A549 (cell line): ENCODE measurements around the gene ANKS1B. TPM values are rescaled to one million over a fixed set of nuclear protein-coding genes. Genes with fewer than 3 reads are reported as not detected.

Experiments used
- ATAC-seq, 2 experiments: fragments of 200-7000 bp in 1 of 2; fragments of >200 bp in 1 of 2; cut with Nextera tagmentation in 1 of 2; cut with Tn5 transposase in 1 of 2; 3 replicates each; pipeline versions ENCODE4 v1.8.0 to v1.9.1; 2018 to 2020; ENCODE audit warnings: mild to moderate bottlenecking in 1 of 2, moderate library complexity in 1 of 2
- CTCF ChIA-PET: fragments of 300-600 bp; sonication (Branson Sonifier 250); formaldehyde crosslinking; extraction: SDS; loops from one replicate; lab custom pipeline; 2021; ENCODE audit warnings: antibody characterized with exemption, inconsistent platforms; lab: Yijun Ruan, JAX
- POLR2A ChIA-PET: fragments of 350-600 bp; formaldehyde crosslinking; extraction: SDS; loops from one replicate; lab custom pipeline; 2021; ENCODE audit warnings: antibody characterized with exemption, inconsistent platforms; lab: Yijun Ruan, JAX
- DNase-seq, 2 experiments: peaks; one replicate each; pipeline versions ENCODE4 v3.0.0 to v3.0.0-alpha.2; 2011 to 2016; ENCODE audit warnings: low read depth in 1 of 2, low spot score in 1 of 2
- FAIRE-seq: peaks from 2 replicates; lab custom pipeline; 2011; peaks lifted over from hg19 to GRCh38; lab: Jason Lieb, UNC
- H3K27ac ChIP-seq, 2 experiments: fragments of >200 bp; sonication (Bioruptor Twin); formaldehyde crosslinking; 3 replicates each; pipeline ENCODE4 v1.5.1; 2016 to 2017
- H3K4me1 ChIP-seq: fragments of >200 bp; sonication (Bioruptor Twin); formaldehyde crosslinking; 3 replicates; pipeline ENCODE4 v1.6.1; 2016
- H3K4me2 ChIP-seq: fragments of >200 bp; sonication (Bioruptor Twin); formaldehyde crosslinking; 3 replicates; pipeline ENCODE4 v1.6.1; 2016
- H3K4me3 ChIP-seq: fragments of >200 bp; sonication (Bioruptor Twin); formaldehyde crosslinking; 3 replicates; pipeline ENCODE4 v1.5.1; 2016
- H3K9me3 ChIP-seq: fragments of >200 bp; sonication (Bioruptor Twin); formaldehyde crosslinking; 3 replicates; pipeline ENCODE4 v1.6.1; 2016
- CBX8 ChIP-seq: fragments of 200-600 bp; sonication (generic); IDR thresholded peaks from 2 replicates; pipeline ENCODE4 v1.6.1; 2016
- CEBPB ChIP-seq, 2 experiments: fragments of >200 bp in 1 of 2; sonication (Bioruptor Twin) in 1 of 2; formaldehyde crosslinking in 1 of 2; IDR thresholded peaks; 2 replicates each; pipeline ENCODE4 v1.6.1; 2012 to 2016
- CHD2 ChIP-seq: fragments of 150-350 bp; IDR thresholded peaks from 2 replicates; pipeline ENCODE4 v1.6.1; 2014; ENCODE audit warnings: low read length; ENCODE audit not compliant: partially characterized antibody
- EHF ChIP-seq: fragments of 250-450 bp; sonication (Bioruptor Pico); IDR thresholded peaks from 2 replicates; pipeline ENCODE4 v1.5.0; 2020; ENCODE audit warnings: mild to moderate bottlenecking
- FOSL2 ChIP-seq, 2 experiments: fragments of 450-650 bp in 1 of 2; fragments of >200 bp in 1 of 2; sonication (Bioruptor Twin) in 1 of 2; formaldehyde crosslinking; IDR thresholded peaks; 2 replicates each; pipeline versions ENCODE4 v1.5.0 to v1.6.1; 2016 to 2020; ENCODE audit warnings: mild to moderate bottlenecking in 1 of 2, moderate library complexity in 1 of 2
- GATA3 ChIP-seq: IDR thresholded peaks from 2 replicates; pipeline ENCODE4 v1.6.1; 2012; ENCODE audit warnings: borderline replicate concordance
- HDAC2 ChIP-seq: fragments of 200-600 bp; sonication (generic); IDR thresholded peaks from 2 replicates; pipeline ENCODE4 v1.6.1; 2016
- HEYL ChIP-seq: fragments of 250-450 bp; sonication (Bioruptor Pico); IDR thresholded peaks from 2 replicates; pipeline ENCODE4 v1.8.0; 2021; ENCODE audit warnings: mild to moderate bottlenecking, moderate library complexity
- HOXB13 ChIP-seq: fragments of 250-450 bp; sonication (Bioruptor Pico); IDR thresholded peaks from 2 replicates; pipeline ENCODE4 v1.5.0; 2020; ENCODE audit warnings: low read depth, mild to moderate bottlenecking, moderate library complexity
- HOXB5 ChIP-seq: fragments of 250-450 bp; sonication (Bioruptor Pico); IDR thresholded peaks from 2 replicates; pipeline ENCODE4 v1.5.0; 2020; ENCODE audit warnings: mild to moderate bottlenecking, moderate library complexity
- KDM5A ChIP-seq: fragments of 200-600 bp; sonication (generic); IDR thresholded peaks from 2 replicates; pipeline ENCODE4 v1.6.1; 2016; ENCODE audit warnings: antibody characterized with exemption, mild to moderate bottlenecking
- MAFK ChIP-seq: fragments of 450-650 bp; IDR thresholded peaks from 2 replicates; pipeline ENCODE4 v1.6.1; 2014; ENCODE audit not compliant: partially characterized antibody
- NFE2L2 ChIP-seq: fragments of 150-350 bp; conservative IDR thresholded peaks from 2 replicates; pipeline ENCODE4 v1.6.1; 2014; ENCODE audit warnings: low read length
- PHF8 ChIP-seq: fragments of 200-600 bp; sonication (generic); IDR thresholded peaks from 2 replicates; pipeline ENCODE4 v1.6.1; 2016; ENCODE audit warnings: low read depth, mild to moderate bottlenecking, antibody characterized with exemption, moderate library complexity, borderline replicate concordance
- POLR2A ChIP-seq: IDR thresholded peaks from 2 replicates; pipeline ENCODE4 v1.6.1; 2012; ENCODE audit warnings: mild to moderate bottlenecking, low read length
- POLR2AphosphoS2 ChIP-seq: conservative IDR thresholded peaks from 2 replicates; pipeline ENCODE4 v1.6.1; 2012; ENCODE audit warnings: low read length, improper control_type of control experiment, inconsistent platforms
- RAD21 ChIP-seq, 2 experiments: fragments of >200 bp in 1 of 2; sonication (Bioruptor Twin) in 1 of 2; formaldehyde crosslinking in 1 of 2; IDR thresholded peaks in 1 of 2; conservative IDR thresholded peaks in 1 of 2; 2 replicates in 1 of 2; 3 replicates in 1 of 2; pipeline ENCODE4 v1.6.1; 2012 to 2018; ENCODE audit warnings: inconsistent platforms in 1 of 2
- RARB ChIP-seq: fragments of 250-450 bp; sonication (Bioruptor Pico); IDR thresholded peaks from 2 replicates; pipeline ENCODE4 v1.8.0; 2021; ENCODE audit warnings: mild to moderate bottlenecking, moderate library complexity
- RFX5 ChIP-seq: fragments of 450-650 bp; IDR thresholded peaks from 2 replicates; pipeline ENCODE4 v1.7.1; 2014; ENCODE audit warnings: antibody characterized with exemption, mild to moderate bottlenecking, moderate library complexity
- TP53 ChIP-seq: fragments of 250-450 bp; sonication (Bioruptor Pico); IDR thresholded peaks from 2 replicates; pipeline ENCODE4 v1.5.0; 2021; ENCODE audit warnings: mild to moderate bottlenecking, moderate library complexity
- ZFP36 ChIP-seq: fragments of 450-650 bp; IDR thresholded peaks from 2 replicates; pipeline ENCODE4 v1.6.1; 2014; ENCODE audit warnings: borderline replicate concordance; ENCODE audit not compliant: partially characterized antibody
- ZNF302 ChIP-seq: fragments of 250-450 bp; sonication (Bioruptor Pico); IDR thresholded peaks from 2 replicates; pipeline ENCODE4 v1.9.0; 2021; ENCODE audit warnings: inconsistent platforms, mild to moderate bottlenecking, moderate library complexity
- WGBS: methylation state at CpG from one replicate; pipeline ENCODE4 v1.1.6; 2017; ENCODE audit errors: missing lambda C conversion rate; 5-methylcytosine and 5-hydroxymethylcytosine counted together
- polyA plus RNA-seq, 4 experiments: library from polyadenylated mRNA; depleted of rRNA in 3 of 4; stranded (reverse); fragments of >200 nt; fragmentation: RNase III in 1 of 4; extraction: RNeasy Plus Mini Kit Qiagen cat#74134 plus additional on column Dnase treatment in 1 of 4; gene quantifications; 2 replicates in 3 of 4; 3 replicates in 1 of 4; pipeline ENCODE4 v1.2.3, GENCODE V29; 2011 to 2017
- TF ChIP-seq, protein P1 (sequence below): fragments of >200 bp; sonication (Bioruptor Twin); formaldehyde crosslinking; IDR thresholded peaks from 3 replicates; pipeline ENCODE4 v1.5.1; 2016
- TF ChIP-seq, protein P2 (sequence below): fragments of 250-450 bp; sonication (Bioruptor Pico); IDR thresholded peaks from 2 replicates; pipeline ENCODE4 v1.5.0; 2021; ENCODE audit warnings: mild to moderate bottlenecking, moderate library complexity, borderline replicate concordance
- TF ChIP-seq, protein P3 (sequence below): fragments of >200 bp; sonication (Bioruptor Twin); formaldehyde crosslinking; IDR thresholded peaks from 3 replicates; pipeline ENCODE4 v1.6.1; 2016

ANKS1B gene
- polyA plus RNA-seq, 2 of the 4 experiments (the other 2 are of a cell fraction), result 1.5 to 2.2 TPM

DNA sequence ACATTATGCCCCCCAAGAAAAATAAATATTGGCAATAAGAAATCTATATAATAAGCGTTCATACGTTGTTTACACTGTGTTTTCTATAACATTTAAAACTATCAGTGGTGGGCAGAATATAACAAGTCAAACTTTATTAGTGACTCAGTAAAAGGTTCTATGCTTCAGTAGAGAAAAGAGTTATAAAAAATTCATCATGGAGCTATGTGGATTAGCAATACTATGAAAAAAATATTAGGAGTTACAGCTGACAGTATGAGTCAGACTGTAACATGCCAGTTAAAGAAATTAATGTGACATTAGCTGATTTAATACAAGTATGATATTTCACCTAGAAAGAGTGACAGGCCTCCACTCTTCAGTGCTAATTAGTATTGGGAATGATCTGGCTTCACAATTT is 462.3 kb downstream of the ANKS1B start:
- POLR2A ChIA-PET, result no interaction called here
- Histone ChIP-seq H3K27ac (no peak overlapping the region), H3K4me3 (no peak overlapping the region), H3K4me2 (no peak overlapping the region), H3K9me3 (0 out of 3 replicates have a peak, but pooled peaks cover under 1% of the 10 kb centered on the region), H3K4me1 (no peaks in the 10 kb centered on the region)
- no peak for TF ChIP-seq GATA3
- no peak for TF ChIP-seq CEBPB (IDR thresholded peaks at IDR 0.05)
- 2% methylated on average over 2 of the region's 2 CpGs for WGBS
- no peak for FAIRE-seq
- CTCF ChIA-PET, result interaction anchor here (1.1 kb wide), 1 partner anchor 19 kb away, joined by 3 read pairs; no protein-coding TSS in a partner anchor
- ATAC-seq, result no peak
- DNase-seq, result no peak

DNA sequence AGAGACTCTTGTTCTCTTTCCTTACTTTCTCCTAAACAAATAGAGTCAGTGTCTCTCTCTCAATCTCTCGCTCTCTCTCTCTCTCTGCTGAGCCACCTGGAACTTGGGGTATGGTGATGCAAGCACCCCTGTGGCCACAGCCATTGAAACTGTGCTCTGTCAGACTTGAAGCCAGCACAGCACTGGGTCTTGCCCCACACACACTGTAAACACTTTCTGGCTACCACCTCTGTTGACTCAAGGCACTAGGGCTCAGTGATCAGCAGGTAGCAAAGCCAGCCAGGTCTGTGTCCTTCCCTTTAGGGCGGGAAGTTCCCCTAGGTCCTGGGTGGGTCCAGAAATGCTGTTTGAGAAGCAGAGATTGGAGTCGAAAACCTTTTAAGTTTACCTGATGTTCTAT is 463.1 kb downstream of the ANKS1B start:
- ATAC-seq, result no peak
- TF ChIP-seq, protein P1, sequence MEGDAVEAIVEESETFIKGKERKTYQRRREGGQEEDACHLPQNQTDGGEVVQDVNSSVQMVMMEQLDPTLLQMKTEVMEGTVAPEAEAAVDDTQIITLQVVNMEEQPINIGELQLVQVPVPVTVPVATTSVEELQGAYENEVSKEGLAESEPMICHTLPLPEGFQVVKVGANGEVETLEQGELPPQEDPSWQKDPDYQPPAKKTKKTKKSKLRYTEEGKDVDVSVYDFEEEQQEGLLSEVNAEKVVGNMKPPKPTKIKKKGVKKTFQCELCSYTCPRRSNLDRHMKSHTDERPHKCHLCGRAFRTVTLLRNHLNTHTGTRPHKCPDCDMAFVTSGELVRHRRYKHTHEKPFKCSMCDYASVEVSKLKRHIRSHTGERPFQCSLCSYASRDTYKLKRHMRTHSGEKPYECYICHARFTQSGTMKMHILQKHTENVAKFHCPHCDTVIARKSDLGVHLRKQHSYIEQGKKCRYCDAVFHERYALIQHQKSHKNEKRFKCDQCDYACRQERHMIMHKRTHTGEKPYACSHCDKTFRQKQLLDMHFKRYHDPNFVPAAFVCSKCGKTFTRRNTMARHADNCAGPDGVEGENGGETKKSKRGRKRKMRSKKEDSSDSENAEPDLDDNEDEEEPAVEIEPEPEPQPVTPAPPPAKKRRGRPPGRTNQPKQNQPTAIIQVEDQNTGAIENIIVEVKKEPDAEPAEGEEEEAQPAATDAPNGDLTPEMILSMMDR, result no peak
- no peak for TF ChIP-seq GATA3
- TF ChIP-seq HOXB13 (CRISPR knock-in tag), result no peak
- TF ChIP-seq, all 56 proteins: peak for 0
- FAIRE-seq (no peak), DNase-seq (no peak)
- ChIA-PET POLR2A (no interaction called here), CTCF (no interaction called here)
- no peaks in the 10 kb centered on the region for H3K4me1 ChIP-seq
- 11% methylated on average over 3 of the region's 3 CpGs for WGBS
- no peak overlapping the region for H3K27ac ChIP-seq
- 0 out of 3 replicates have a peak, but pooled peaks cover 2% of the 10 kb centered on the region for H3K9me3 ChIP-seq
- H3K4me2 ChIP-seq, result no peak overlapping the region
- no peak overlapping the region for H3K4me3 ChIP-seq

DNA sequence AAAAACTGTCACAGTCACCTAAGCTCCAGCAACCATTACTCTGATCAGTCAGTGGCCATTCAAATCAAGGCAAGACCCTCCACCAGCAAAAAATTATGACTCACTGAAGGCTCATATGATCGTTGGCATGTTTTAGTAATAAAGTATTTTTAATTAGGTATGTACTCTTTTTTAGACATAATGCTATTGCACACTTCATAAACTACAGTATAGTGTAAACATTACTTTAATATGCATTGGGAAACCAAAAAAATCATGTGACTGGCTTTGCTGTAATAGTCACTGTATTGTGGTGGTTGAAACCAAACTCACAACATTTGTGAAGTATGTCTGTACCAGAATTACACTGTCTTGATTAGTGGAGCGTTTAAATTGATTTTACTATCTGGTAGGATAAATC is 471.7 kb downstream of the ANKS1B start:
- Histone ChIP-seq H3K4me1 (no peaks in the 10 kb centered on the region), H3K4me3 (no peak overlapping the region), H3K4me2 (no peak overlapping the region), H3K9me3 (0 out of 3 replicates have a peak, but pooled peaks cover 2% of the 10 kb centered on the region), H3K27ac (no peak overlapping the region)
- under 1% methylated on average over 2 of the region's 2 CpGs for WGBS
- ChIA-PET CTCF (no interaction called here), POLR2A (no interaction called here)
- no peak for ATAC-seq
- no peak for DNase-seq
- no peak for FAIRE-seq
- TF ChIP-seq RARB (CRISPR knock-in tag) (no peak), HOXB5 (CRISPR knock-in tag) (no peak), CHD2 (no peak), CBX8 (no peak), ZFP36 (no peak), FOSL2 (IDR thresholded peaks at IDR 0.05) (no peak), FOSL2 (CRISPR knock-in tag; IDR thresholded peaks at IDR 0.05) (no peak), POLR2A (no peak), HEYL (CRISPR knock-in tag) (no peak), TP53 (CRISPR knock-in tag) (no peak), KDM5A (no peak), HDAC2 (no peak), PHF8 (no peak), MAFK (no peak)
- TF ChIP-seq, protein P2, sequence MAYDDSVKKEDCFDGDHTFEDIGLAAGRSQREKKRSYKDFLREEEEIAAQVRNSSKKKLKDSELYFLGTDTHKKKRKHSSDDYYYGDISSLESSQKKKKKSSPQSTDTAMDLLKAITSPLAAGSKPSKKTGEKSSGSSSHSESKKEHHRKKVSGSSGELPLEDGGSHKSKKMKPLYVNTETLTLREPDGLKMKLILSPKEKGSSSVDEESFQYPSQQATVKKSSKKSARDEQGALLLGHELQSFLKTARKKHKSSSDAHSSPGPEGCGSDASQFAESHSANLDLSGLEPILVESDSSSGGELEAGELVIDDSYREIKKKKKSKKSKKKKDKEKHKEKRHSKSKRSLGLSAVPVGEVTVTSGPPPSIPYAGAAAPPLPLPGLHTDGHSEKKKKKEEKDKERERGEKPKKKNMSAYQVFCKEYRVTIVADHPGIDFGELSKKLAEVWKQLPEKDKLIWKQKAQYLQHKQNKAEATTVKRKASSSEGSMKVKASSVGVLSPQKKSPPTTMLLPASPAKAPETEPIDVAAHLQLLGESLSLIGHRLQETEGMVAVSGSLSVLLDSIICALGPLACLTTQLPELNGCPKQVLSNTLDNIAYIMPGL, result no peak

DNA sequence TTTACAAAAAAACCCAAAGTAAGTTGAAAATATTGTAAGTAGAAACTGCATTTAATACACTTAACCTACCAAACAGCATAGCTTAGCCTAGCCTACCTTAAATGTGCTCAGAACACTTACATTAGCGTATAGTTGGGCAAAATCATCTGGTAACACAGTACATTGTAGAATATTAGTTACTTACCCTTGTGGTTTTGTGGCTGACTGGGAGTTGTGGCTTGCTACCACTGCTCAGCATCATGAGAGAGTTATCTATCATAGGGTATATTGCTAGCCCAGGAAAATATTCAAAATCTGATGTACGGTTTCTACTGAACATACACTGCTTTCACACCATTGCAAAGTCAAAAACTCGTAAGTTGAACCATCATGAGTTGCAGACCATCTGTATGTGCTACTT is 478.9 kb downstream of the ANKS1B start:
- H3K4me1 ChIP-seq, result no peaks in the 10 kb centered on the region
- H3K27ac ChIP-seq, result no peak overlapping the region
- no peak for FAIRE-seq
- ATAC-seq, result no peak
- POLR2A ChIA-PET, result no interaction called here
- H3K9me3 ChIP-seq, result no peaks in the 10 kb centered on the region
- CTCF ChIA-PET, result no interaction called here
- WGBS, result 11% methylated on average over 3 of the region's 3 CpGs
- no peak for TF ChIP-seq ZNF302
- TF ChIP-seq EHF, result no peak
- no peak for TF ChIP-seq RAD21 (conservative IDR thresholded peaks at IDR 0.05 in 1 of 2, IDR thresholded peaks at IDR 0.05 in 1 of 2)
- TF ChIP-seq ZFP36, result no peak
- TF ChIP-seq, protein P3, sequence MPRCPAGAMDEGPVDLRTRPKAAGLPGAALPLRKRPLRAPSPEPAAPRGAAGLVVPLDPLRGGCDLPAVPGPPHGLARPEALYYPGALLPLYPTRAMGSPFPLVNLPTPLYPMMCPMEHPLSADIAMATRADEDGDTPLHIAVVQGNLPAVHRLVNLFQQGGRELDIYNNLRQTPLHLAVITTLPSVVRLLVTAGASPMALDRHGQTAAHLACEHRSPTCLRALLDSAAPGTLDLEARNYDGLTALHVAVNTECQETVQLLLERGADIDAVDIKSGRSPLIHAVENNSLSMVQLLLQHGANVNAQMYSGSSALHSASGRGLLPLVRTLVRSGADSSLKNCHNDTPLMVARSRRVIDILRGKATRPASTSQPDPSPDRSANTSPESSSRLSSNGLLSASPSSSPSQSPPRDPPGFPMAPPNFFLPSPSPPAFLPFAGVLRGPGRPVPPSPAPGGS, result no peak
- no peak for TF ChIP-seq HDAC2
- no peak for TF ChIP-seq RFX5
- TF ChIP-seq NFE2L2, result no peak
- TF ChIP-seq GATA3, result no peak
- TF ChIP-seq POLR2AphosphoS2, result no peak
- H3K4me3 ChIP-seq, result no peak overlapping the region
- DNase-seq, result no peak
- no peak overlapping the region for H3K4me2 ChIP-seq
